Suppressor macrophage (primary cell): ENCODE measurements around the gene YIPF4.
"Not testable (repeated sequence)": the region's sequence is repeated elsewhere in the genome, so short reads cannot be mapped to it uniquely, and the experiment has no call there.

ENCODE experiments used
- DNase-seq, 4 experiments: peaks; one replicate each; pipeline ENCODE4 v3.0.0-alpha.2; 2020 to 2022

Gene YIPF4

DNA sequence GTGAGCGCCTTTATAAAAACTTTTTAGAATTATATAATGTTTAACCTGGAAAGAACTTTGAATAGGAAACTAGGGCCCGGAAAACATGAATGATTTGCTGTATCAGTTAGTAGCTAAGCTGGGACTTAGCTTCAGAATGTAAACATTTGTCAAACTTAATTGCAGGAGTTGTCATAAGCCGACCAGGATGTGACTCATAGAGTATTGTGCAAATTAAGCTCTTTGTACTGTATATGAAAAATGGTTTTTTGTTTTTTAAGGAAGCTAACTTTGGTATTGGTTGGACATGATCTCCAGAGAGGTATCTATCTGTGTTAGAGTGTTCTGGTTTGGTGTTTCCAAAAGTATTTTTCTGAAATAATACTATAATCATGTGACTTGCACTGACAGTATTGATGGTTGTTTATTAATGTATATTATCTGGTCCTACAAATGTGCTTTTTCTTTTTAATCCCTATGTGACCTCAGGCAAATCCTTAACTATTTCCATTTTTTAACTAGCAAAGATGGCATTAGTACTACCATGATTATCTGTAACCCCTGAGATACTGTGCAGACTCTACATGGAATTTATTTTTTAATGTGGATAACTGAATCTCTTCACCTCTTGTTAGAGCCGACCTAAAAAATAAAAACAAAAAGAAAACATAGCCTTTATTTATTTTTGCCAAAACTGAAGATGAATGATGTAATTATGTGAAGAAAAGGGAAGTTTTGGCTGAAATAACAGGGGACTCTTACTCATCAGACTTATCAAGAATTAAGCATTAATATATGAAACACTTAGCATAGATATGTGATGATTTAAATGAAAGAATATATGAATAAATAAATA, 11.7 kb downstream of the YIPF4 start:
- peak; percentile 51 to 89 (median 71) for DNase-seq

GRCh38 chr2:32290000-32290339, 12.3 kb downstream of the YIPF4 start:
- DNase-seq: no peak

GRCh38 chr2:32291746-32292145, 14.0 kb downstream of the YIPF4 start:
- no peak for DNase-seq

DNA sequence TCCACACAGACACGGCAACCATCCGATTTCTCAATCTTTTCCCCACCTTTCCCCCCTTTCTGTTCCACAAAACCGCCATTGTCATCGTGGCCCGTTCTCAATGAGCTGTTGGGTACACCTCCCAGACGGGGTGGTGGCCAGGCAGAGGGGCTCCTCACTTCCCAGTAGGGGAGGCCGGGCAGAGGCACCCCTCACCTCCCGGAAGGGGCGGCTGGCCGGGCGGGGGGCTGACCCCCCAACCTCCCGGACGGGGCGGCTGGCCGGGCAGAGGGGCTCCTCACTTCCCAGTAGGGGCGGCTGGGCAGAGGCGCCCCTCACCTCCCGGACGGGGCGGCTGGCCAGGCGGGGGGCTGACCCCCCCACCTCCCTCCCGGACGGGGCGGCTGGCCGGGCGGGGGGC, 15.8 kb downstream of the YIPF4 start:
- DNase-seq: not testable (repeated sequence)

GRCh38 chr2:32293966-32294562, 16.4 kb downstream of the YIPF4 start:
- DNase-seq: not testable (repeated sequence)

DNA sequence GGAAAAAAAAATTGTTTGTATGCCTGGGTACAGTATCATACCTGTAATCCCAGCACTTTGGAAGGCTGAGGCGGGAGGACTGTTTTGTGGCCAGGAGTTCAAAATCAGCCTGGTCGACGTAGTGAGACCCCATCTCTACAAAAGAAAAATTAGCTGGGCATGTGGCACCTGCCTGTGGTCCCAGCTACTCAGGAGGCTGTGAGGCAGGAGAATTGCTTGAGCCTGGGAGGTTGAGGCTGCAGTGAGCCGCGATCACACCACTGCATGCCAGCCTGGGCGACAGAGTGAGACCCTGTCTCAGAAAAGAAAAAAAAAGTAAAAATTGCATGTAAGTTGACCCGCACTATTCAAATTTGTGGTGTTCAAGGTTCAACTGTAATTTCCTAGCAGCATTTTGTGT, 32.9 kb downstream of the YIPF4 start:
- no peak for DNase-seq

GRCh38 chr2:32314886-32315285, 37.2 kb downstream of the YIPF4 start:
- DNase-seq: no peak

- not testable (repeated sequence) for DNase-seq
Measured at GRCh38 chr2:32328679-32329078, 51.0 kb downstream of the YIPF4 start.

GRCh38 chr2:32329180-32329980, 51.7 kb downstream of the YIPF4 start:
- not testable (repeated sequence) for DNase-seq

DNA sequence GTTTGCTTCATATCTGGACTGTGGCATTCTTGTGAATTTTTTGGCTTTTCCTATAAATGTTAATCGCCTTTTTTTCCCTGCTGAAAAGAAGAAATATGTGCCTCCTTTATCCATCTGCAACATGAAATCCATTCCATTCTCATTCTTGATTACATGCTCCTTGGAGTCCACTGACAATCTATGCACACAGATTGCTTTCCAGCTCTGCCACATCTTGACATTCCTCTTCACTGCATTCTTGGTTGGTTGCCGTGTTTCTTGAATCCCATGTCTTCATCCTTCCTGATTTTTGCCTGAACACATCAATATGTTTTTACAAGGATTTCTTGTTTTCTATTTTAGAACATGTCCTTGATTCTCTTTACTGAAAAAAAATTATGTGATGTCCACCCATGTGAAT, 52.4 kb downstream of the YIPF4 start:
- DNase-seq: no peak

DNA sequence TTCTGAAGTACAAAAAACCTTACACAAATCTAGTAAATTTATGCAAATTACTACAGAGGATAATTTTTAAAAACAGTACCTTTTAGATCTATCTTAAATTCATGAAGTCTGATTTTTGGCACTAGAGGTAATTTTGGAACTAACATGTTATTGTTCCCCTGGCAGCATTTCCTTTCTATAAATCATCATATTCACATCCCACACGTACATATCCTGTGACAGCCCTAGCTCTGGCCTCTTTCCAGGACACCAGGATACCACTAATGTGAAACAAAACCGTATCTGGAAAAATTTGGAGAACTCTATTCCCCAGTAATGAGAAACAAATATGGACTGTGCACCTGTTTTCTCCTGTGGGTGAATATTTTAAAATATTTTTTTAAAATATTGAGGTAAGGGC, 65.1 kb downstream of the YIPF4 start:
- DNase-seq: peak in 1 of 4 experiments; percentile 6

DNA sequence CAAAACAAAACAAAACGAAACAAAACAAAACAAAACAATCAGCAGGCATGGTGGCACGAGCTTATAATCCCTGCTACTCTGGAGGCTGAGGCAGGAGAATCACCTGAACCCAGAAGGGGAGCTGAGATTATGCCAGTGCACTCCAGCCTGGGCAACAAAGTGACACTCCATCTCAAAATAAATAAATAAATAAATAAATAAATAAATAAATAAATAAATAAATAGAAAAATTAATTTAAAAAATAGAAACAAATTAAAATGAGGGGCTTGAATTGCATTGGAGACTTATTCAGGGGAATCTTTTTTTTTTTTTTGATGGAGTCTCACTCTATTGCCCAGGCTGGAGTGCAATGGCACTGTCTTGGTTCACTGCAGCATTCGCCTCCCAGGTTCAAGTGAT, 73.1 kb downstream of the YIPF4 start:
- DNase-seq: not testable (repeated sequence)

DNA sequence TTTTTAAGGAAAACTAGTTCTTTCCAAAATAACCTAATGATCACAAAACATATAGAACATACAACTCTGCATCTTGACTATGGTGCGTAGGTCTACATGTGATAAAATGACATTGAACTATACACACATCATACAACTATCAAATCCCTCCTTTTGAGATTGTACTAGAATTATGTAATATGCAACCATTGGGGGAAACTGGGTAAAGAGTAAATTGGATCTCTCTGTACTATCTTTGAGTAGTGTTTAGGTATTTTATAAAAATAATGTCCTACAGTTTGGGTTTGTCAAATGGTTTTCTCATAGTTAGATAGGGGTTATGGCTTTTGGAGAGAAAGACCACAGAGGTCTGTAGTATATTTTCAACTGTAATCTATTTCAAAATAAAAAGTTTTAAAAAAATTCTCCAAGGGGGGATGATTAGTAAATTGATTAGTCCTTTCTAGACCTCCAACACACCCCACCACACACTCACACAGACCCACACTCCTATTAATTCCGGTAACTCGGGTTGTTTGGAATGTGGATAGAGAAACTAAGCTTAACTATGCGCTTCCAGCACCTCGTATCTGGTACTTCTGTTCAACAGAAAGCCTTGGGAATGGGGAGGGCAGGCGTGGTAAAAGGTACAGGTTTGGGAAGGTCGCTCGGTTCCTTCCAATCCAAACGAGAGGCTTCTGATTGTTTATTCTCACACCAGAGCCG, 78.4 kb downstream of the YIPF4 start:
- no peak for DNase-seq

DNA sequence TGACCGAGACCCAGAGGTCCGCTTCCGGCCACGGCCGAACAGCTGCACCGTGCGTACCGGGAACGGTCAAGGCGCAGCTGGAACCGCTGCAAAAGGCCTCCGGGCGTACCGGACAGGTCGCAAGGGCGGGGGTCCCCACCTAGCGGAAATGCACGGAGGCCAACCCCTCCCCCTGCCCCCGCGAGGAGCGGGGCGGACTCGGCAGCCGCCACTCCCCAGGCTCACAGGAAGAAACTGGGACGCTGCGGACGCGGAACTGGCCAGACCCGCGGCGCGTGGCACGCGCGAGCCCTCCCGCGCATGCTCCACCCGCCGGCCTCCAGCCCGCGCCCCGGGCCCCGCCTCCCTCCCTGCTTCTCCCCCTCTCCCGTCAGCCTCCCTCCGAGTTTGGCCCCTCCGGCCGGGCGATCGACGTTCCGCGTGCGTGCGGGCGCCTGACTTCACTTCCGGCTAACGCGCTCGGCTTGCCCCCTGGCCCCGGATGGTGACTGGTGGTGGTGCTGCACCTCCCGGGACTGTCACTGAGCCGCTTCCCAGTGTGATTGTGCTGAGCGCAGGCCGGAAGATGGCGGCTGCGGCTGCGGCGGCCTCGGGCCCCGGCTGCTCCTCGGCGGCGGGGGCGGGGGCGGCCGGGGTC, 79.1 kb downstream of the YIPF4 start, which contains the start of gene BIRC6:
BIRC6 (plus strand) TSS at position 343 of the 637 bp plus-strand sequence; CDS start at position 482, 139 bp downstream.
- peak; percentile 99 to 100 (median 99) for DNase-seq

GRCh38 chr2:32357318-32358110, 79.8 kb downstream of the YIPF4 start:
- DNase-seq: peak; percentile 23 to 56 (median 42)

- DNase-seq: peak in 2 of 4 experiments; percentile 6 to 14
Measured at GRCh38 chr2:32358111-32358482, 80.4 kb downstream of the YIPF4 start.

DNA sequence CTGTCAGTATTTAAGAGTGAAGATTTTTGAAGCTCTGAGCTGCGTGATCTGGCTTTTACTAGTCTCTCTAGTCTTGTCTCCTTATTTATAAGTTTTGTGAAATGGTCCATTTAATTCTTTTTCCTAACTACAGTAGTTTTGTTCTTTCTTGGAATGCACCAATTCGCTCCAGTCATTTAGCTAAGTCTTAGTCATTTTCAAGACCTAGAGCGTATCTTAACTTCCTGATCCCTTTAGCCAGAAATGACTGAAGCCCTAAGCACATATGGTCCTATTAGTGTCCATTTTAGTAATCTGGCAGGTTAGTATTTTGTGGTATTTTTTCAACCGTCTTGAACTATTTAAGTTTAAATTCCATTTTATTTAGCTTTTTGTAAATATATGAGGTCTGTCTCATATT, 82.7 kb downstream of the YIPF4 start:
- peak in 2 of 4 experiments; percentile 11 to 29 for DNase-seq

GRCh38 chr2:32362997-32363396, 85.3 kb downstream of the YIPF4 start:
- not testable (repeated sequence) for DNase-seq

DNA sequence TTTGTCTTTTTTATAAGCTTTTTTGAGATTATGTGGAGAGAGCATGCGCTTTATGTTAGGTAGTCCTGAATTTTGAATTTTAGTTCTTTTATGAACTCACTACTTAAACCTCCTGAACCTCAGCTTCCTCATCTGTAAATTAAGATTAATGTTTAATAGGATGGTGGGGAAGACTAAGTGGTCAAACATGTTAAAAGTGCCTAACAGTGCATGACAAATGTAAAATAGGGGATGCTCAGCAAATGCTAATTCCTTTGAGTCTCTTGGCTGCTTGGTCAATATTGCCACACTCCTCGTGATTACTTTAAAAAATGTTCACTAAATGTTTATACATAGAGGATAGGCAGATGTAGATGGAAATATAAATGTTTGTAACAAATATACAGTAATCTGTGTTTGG, 85.9 kb downstream of the YIPF4 start:
- no peak for DNase-seq

GRCh38 chr2:32364290-32364689, 86.6 kb downstream of the YIPF4 start:
- DNase-seq: not testable (repeated sequence)

GRCh38 chr2:32365679-32366078, 88.0 kb downstream of the YIPF4 start:
- DNase-seq: not testable (repeated sequence)
